ENCODE results near the gene TSHR. TPM values are rescaled to one million over a fixed set of nuclear protein-coding genes. Genes with fewer than 3 reads are reported as not detected.

Gene TSHR
- total and polyA plus RNA-seq, 2 of the 13 experiments (the other 11 are each of a cell fraction or from before 2014, with no cell fraction given): not detected

GRCh38 chr14:80977221-80977620, 21.8 kb downstream of the TSHR start (continued):
- TF ChIP-seq GMEB1 (CRISPR knock-in tag; IDR thresholded peaks at IDR 0.05; ENCODE audit: borderline replicate concordance): no peak

GRCh38 chr14:80978403-80978802, 23.0 kb downstream of the TSHR start:
- 0 out of 5 replicates have a peak, but pooled peaks cover 0 to 7% of the 10 kb centered on the region in 2 experiments for H3K27me3 ChIP-seq (ENCODE audit: control insufficient read depth in 1 of 2, insufficient read depth in 2 of 2, low read length in 2 of 2)
- DNase-seq (ENCODE audit: low spot score) (no peak), ATAC-seq (no peak), FAIRE-seq (no peak)
- H2AFZ ChIP-seq (ENCODE audit: low read length): no peak overlapping the region
- no peaks in the 10 kb centered on the region for H3K36me3 ChIP-seq (replicated peaks in 1 of 2; ENCODE audit: control insufficient read depth in 1 of 2, insufficient read depth in 2 of 2, low read length in 2 of 2)
- H3K79me2 ChIP-seq (ENCODE audit: insufficient read depth, low read length): no peaks in the 10 kb centered on the region
- no peaks in the 10 kb centered on the region for H3K4me1 ChIP-seq (ENCODE audit: insufficient read depth, low read length)
- no peaks in the 10 kb centered on the region for H4K20me1 ChIP-seq (ENCODE audit: insufficient read depth, low read length)
- no peaks in the 10 kb centered on the region for H3K9me3 ChIP-seq (ENCODE audit: low read length)
- intact Hi-C loops (cut with micrococcal nuclease; ENCODE audit: unreplicated experiment) (no loop called here), in situ Hi-C loops (cut with HindIII; ENCODE audit: extremely low pct_ligation_motif_present, low pct_unique_long_range_greater_than_20kb) (no loop called here)
- TF ChIP-seq THAP9 (CRISPR knock-in tag; IDR thresholded peaks at IDR 0.05; ENCODE audit: borderline replicate concordance) (no peak), YY1 (IDR thresholded peaks at IDR 0.05; ENCODE audit: insufficient read depth, insufficient replicate concordance, low read depth, low read length) (no peak)
- no peak overlapping the region for H3K27ac ChIP-seq (ENCODE audit: extremely low read length, insufficient read depth, low read length)
- H3K9ac ChIP-seq (ENCODE audit: insufficient read depth, low read depth, low read length): no peak overlapping the region
- POLR2A ChIA-PET: no interaction called here
- no peak overlapping the region for H3K4me2 ChIP-seq (ENCODE audit: low read depth, low read length)
- no TSS peak for BruUV-seq (replicated peaks)
- CTCF ChIA-PET (ENCODE audit: low intra/inter-chr PET ratio, low total read pairs): no interaction called here
- H3K4me3 ChIP-seq (replicated peaks in 1 of 3; ENCODE audit: insufficient read depth in 1 of 3, low read depth in 2 of 3, low read length in 3 of 3): no peak overlapping the region
- WGBS (ENCODE audit: low lambda C conversion rate): 0% methylated on average over 2 of the region's 2 CpGs

All from HepG2 (cell line).